GM18505 (cell line): ENCODE measurements around the gene DGCR8.

Experiments used
- ATAC-seq: cut with Tn5 transposase; IDR thresholded peaks from one replicate; pipeline ENCODE4 v1.9.1; 2021; ENCODE audit not compliant: unreplicated experiment
- POLR2A ChIP-seq: IDR thresholded peaks from 4 replicates; pipeline ENCODE4 v1.6.1; 2011; ENCODE audit warnings: borderline replicate concordance; ENCODE audit not compliant: insufficient read depth, insufficient read length; ENCODE audit errors: extremely low read depth

DGCR8 gene

DNA sequence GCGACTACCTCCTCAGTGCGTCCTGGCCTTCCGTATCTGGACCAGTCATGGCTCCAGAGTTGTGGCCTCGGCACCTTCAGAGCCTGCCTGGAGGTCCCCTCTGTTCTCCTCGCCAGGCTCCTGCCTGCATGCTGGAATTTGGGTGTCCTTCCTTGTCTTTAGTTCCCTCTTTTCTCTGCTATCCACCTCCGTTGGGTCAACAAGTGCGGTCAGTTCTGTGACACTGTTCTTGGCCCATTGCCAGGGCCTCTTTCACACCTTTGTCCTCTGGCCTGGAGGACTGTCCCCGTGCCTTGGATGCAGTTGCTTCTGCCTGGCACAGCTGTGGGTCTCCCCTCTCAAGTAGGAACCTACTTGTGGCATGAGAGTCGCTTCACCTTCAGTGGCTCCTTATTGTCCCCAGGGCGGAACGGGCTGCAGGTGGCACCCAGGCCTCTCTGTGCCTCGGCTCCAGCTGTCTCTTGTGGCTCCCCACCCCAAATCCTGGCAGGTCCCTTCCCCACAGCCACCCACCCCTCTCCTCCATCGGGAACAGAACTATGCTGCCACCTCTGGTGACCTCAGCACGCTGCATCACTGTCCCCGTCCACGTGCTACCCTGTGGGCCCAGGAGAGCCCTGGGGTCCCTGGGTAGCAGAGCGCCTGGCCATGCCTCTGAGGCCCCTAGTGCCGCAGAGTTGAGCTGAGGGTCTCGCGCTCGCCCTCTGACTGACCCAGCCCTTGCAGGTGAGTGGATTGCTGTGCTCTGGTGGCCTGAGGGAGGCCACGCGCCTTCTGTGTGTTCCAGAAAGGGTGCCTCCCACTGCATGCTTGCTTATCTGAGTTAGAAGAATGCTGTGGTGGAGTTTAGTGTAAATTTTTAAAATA lies 4.7 kb downstream of the DGCR8 start:
- no peak for ATAC-seq
- no peak for TF ChIP-seq POLR2A

DNA sequence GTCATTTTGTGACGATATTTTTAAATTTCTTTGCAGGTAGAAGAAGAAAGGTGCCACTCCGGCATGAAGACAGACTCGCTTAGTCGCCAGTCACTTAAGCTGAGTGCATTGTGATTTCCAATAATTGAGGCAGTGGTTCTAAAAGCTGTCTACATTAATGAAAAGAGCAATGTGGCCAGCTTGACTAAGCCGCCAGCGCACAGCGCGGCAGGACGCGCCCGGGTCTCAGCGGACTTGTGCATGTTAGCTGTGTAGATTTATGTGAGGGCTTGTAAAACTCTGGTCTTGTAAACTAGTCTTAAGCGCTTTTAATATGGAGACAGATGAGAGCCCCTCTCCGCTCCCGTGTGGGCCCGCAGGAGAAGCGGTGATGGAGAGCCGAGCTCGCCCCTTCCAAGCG lies 5.6 kb downstream of the DGCR8 start:
- TF ChIP-seq POLR2A, result no peak
- ATAC-seq, result no peak

DNA sequence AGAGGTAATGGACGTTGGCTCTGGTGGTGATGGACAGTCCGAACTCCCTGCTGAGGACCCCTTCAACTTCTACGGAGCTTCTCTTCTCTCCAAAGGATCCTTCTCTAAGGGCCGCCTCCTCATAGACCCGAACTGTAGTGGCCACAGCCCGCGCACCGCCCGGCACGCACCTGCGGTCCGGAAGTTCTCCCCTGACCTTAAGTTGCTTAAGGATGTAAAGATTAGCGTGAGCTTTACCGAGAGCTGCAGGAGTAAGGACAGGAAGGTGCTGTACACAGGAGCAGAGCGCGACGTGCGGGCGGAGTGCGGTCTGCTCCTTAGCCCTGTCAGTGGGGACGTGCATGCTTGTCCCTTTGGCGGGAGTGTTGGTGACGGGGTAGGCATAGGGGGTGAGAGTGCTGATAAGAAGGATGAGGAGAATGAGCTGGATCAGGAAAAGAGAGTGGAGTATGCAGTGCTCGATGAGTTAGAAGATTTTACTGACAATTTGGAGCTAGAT lies 6.1 kb downstream of the DGCR8 start:
- ATAC-seq, result no peak
- no peak for TF ChIP-seq POLR2A

DNA sequence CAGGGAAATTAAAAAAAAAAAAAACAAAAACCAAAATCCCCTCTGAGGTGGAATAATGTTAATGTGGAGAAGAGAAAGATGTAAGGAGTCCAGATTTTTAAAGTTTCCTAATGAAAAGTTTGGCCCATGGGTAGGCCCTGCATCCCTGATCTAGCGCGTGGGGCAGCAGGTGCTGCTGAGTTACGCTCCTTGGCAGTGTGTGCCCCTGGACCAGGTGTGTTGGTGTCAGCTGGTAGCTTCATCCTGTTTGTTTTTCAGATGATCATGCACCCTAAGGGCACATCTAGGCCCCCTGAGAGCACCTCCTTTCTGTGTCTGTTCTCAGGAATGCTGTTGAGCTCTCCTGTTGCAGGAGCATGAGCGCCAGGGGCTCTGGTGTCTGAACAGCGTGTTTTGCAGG lies 6.7 kb downstream of the DGCR8 start:
- no peak for TF ChIP-seq POLR2A
- no peak for ATAC-seq

DNA sequence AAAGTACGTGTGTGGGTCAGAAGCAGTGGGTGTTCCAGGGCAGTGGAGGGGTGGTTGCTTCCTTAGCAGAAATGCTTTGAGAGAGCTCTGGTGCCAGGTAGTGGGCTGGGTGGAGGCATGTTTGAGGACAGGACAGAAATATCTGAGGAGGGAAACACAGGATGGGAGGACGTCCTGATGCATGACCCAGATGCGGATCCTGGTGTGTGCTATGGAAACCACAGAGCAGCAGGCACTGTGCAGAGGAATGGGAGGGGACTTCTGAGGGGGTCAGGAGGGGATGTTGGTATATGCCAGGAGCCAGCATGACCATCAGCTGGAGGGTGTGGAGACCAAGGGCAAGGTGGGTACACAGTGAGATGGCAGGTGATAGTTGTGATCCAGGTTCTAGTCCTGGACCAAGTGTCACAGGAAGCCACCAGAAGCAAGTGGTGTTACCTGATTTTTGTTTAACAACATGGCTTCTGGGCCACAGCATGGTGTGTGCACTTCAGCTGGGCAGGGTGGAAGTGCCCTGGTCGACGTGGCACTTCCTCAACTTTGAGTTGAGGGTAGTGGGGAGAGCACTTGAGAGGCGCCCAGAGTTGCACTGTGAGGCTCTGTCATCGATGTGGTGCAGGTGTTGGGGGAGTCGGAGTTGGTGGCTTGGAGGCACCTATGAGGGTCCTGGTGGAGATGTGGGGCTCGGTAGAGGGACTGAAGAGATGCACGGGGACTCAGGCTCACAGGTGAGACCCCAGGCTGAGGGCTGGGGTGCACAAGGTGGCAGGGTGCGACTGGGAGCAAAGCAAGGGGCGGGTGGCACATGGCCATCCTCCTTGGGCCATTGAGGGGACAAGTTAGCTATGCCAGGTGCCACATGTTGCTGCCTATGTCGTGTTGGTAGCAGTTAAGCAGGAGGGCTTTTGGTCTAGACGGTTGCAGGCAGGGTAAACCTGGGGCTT lies 7.5 kb downstream of the DGCR8 start:
- no peak for ATAC-seq
- TF ChIP-seq POLR2A, result no peak

DNA sequence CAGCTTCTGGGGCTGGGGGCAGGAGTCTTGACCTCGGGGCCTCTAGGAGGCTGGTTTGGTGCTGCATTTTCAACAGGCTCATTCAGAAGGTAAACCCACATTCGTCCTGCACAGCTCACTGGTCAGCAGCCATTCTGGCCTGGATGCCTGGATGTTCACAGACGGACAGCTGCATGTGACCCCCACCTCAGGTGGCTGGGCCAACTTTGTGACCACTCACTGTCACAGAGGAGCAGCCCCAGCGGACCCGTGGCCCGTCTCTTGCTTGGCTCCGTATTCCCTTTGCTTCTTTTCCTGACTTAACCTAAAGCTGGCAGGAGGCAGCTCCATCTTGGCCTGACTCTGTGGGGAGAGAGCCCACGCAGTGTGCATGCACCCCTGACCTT lies 8.2 kb downstream of the DGCR8 start:
- no peak for ATAC-seq
- TF ChIP-seq POLR2A, result no peak

DNA sequence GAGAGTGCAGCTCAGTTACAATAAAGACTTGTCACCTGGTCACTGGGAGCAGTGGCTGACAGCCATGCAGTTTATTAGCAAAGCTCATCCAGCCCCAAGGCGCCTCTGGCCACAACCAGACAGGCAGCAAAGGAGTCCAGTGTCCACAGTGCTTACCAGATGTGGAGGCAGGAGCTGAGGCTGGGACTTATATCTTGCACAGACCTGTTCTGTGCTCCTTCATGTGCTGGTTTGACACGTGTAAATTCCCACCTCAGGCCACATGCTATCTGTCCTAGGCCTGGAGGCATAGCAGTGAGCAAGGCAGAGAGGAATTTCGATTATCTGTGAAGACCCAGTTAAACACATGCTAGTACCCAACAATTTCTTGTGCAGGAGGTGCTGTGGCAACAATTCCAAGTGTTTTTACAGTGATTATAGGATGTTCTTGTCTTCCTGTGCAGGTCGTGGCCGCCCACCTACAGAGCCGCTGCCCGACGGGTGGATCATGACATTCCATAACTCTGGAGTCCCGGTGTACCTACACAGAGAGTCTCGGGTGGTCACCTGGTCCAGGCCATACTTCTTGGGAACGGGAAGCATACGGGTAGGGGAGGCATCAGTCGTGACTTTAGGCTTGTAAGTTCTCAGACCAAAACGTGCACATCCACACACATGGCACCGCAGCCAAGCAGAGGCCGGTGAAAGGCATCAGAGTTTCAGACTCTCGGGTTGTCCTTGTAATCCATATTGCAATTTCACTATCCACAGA lies 9.4 kb downstream of the DGCR8 start:
- no peak for TF ChIP-seq POLR2A
- no peak for ATAC-seq

DNA sequence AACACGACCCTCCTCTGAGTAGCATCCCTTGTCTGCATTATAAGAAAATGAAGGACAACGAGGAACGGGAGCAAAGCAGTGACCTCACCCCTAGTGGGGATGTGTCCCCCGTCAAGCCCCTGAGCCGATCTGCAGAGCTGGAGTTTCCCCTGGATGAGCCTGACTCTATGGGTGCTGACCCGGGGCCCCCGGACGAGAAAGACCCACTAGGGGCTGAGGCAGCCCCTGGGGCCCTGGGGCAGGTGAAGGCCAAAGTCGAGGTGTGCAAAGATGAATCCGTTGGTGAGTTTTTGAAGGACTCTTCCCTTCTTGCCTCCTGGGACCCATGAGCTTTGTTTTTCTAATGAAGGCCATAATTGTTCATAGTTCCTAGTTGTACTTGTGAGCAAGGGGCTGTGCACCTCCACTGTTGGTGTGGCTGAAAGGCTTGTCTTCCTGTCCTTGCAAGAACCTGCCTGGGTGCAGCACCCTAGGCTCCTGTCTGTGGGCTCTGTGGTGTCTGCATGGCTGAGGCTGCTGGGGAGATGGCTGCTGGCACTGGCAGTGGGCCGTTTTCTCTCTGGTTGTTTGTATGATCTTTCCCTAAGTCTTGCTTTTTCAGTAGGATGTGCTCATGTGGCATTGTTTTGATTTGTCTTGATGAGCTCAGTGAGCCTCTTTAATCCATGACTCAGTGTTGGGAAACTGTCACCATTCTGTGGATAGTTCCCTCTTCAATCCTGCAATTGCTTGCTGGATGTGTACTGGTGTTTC lies 10.1 kb downstream of the DGCR8 start:
- no peak for ATAC-seq
- TF ChIP-seq POLR2A, result no peak

DNA sequence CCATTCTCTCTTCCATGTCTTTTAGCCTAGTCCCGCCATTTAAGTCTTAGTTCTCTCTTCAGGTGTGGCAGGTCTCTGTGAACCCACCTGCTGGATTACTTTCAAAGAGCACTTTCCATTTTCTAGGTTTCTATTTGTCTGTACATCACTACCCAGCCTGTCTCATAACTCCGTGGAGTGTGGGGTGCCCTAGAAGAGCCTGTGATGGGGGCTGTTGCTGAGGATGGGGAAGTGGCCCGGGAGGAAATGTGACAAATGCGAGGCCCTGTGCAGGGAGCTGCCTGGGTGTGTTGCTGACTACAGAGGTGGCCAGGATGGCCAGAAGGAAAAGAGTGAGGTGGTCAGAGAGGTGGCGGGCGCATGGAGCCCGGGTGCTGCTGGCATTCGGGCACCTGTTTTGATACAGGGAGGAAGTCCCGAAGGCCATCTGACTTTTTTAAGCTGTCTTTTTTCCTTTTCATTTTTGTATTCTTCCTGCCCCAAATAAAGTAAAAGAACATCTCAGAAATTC lies 10.7 kb downstream of the DGCR8 start:
- no peak for ATAC-seq
- no peak for TF ChIP-seq POLR2A

DNA sequence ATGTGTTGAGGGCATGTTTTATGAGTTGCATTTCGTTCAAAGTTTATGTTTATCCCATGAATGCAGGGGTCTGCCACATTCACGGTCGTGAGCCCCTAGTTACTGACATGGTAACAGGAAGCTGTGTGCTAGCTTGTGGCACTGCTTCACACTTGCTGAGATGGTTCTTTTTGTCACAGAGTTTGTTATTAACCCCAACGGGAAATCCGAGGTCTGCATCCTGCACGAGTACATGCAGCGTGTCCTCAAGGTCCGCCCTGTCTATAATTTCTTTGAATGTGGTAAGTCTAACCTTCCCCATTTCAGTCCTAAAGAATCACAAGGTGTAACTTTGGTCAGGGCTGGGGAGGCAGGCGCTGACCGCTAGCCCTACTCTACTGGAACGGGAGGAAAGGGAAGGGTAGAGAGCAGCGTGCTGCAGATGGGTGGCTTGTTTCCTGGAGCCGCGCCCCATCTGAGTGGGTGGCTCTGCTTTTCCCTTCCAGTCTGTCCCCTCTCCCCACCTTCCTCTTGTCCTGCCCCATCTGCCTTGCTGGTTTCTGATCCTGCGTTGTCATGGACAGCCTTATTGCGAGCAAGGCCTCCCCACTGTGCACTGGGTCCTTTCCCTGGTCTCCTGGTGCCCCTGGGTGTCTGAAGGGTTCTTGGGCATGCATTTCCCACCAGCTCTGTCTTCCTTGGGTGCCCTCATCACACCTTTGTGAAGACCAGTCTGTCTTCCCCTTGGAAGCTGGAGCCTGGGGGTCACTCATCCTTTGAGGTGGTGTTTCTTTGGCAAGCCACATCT lies 11.8 kb downstream of the DGCR8 start:
- ATAC-seq, result no peak
- no peak for TF ChIP-seq POLR2A

DNA sequence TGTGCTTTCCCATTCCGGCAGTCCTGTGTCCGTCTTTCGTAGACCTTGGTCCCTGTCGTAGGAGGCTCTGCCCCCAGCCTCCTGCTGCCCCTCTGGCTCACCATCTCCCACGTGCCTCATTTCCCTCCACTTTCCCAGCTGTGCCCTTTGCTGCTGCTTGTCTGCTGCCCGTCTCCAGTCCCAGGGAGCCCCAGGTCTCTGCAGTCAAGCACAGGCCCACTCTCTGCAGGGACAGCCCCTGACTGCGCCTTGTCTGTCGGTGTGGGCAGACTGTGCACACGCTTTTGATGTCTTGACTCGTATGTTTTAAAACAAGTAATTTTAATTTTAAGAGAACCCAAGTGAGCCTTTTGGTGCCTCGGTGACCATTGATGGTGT lies 12.4 kb downstream of the DGCR8 start:
- TF ChIP-seq POLR2A, result no peak
- no peak for ATAC-seq

DNA sequence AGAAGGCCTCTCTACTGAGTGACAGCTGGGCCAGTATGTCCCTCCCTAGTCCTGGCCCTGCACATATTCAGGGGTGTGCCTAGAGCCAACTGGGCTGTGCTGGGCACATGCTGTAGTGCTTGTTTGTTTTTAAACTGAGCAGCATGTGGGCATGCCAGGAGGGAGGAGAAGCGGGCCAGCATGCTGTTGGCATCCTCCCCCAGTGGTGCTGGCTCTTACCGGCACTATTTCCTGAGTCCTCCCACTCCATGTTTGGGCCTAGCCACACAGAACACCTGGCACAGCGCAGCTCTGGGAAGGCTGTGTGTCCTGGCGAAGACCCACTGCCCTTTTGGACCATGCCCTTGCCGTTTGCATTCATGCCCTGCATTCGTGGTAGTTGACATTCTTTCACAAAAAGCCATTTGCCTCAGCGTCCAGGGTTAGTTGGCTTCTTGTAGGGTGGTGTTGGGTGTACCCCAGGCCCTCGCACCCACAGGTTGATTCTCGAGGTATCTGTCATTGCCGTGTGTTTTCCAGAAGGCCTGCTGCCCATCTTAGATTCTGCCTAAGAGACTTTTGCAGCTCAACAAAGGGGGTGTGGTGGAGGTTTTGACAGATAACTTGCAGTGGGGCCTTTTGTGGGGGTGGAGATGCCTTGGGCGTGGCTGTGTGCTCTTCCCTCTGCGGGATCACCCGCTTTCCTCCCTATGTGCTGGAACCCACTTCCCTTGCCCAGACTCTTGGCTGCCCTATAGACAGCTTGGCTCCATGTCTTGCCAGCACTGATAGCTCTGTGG lies 13.6 kb downstream of the DGCR8 start:
- TF ChIP-seq POLR2A, result no peak
- no peak for ATAC-seq
